NCI-H446 (cell line): ENCODE results near the gene CERT1.

ENCODE experiments used
- DNase-seq, 2 experiments: peaks; one replicate each; lab custom pipeline; 2025; lab: John Stamatoyannopoulos, UW

The CERT1 gene

GRCh38 chr5:75389430-75389829, 122.0 kb downstream of the CERT1 start:
- no peak for DNase-seq

GRCh38 chr5:75387806-75388205, 123.6 kb downstream of the CERT1 start:
- DNase-seq: no peak

DNA sequence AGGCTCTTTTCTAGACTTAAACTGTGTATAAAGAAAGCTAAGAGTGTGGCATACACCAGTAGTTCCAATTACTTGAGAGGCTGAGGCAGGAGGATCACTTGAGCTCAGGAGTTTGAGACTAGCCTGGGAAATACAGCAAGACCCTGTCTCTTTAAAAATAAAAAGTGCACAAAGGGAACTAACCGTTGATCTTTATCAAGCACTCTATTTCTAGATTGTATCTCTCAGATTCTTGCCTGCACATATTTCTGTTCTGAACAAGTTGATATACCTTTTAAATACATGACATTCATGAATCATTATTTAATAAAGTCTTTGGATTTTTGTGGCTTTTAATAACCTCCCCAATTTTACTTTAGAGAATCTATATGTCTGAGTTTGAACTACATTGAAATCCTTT, 127.2 kb downstream of the CERT1 start:
- no peak for DNase-seq

DNA sequence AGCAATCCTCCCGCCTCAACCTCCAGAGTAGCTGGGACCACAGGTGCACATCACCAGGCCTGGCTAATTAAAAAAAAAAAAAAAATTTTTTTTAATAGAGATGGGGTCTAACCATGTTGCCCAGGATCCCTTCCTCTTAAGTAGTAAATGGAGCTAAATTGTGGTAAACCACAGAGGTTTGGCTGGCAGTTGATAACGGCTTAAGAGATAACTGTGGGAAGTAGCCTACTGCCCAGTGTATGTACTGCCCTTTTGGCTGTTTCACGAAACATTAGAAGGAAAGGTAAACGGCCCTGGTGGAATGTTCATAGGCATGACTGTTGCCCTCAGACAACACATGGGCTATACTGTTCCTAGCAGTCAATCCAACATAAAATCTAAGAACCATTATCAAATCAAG, 130.0 kb downstream of the CERT1 start:
- no peak for DNase-seq

GRCh38 chr5:75380099-75380498, 131.3 kb downstream of the CERT1 start:
- no peak for DNase-seq

DNA sequence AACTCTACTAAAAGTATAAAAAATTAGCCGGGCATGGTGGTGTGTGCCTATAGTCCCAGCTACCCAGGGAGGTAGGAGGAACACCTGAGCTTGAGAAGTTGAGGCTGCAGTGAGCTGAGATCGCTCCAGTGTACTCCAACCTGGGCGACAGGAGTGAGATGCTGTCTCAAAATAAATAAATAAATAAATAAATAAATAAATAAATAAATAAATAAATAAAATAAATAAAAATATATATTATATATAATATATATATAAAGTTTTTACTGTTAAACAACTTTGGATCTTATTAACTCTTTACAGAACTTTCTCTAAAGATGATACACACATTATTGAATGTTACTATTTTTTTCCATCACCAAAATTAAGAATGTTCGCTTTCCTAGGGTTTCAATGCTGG, 136.0 kb downstream of the CERT1 start:
- no peak for DNase-seq

DNA sequence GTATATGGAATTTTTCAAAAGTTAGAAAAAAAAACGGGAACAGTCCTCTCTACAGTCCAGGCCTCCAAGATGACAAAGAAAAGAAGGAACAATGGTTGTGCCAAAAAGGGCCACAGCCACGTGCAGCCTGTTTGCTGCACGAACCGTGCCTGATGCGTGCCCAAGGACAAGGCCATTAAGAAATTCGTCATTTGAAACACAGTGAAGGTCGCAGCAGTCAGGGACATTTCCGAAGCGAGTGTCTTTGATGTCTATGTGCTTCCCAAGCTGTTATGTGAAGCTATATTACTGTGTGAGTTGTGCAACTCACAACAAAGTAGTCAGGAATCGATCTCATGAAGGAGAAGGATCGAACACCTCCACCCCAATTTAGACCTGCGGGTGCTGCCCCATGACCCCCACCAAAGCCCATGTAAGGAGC, 137.0 kb downstream of the CERT1 start:
- DNase-seq: no peak

GRCh38 chr5:75373862-75374261, 137.6 kb downstream of the CERT1 start:
- no peak for DNase-seq

DNA sequence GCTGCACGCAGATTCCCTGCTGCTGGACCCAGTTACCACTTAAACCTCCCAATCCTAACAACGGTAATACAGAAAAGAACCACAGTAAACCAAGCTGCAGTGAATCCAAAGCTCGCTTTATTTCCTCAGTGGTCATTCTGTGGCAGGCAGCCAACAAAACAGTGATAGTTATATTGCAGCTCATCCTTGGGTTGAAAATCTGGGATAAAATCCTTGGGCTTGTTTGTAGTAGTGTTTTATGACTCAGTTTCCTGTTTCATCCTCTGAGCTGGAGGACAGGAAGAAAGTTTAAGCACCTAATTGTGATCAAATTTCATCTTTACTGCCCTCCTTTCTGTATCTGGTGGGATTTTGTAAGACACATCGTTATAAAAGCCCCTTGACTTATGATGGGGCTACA, 143.0 kb downstream of the CERT1 start:
- DNase-seq: no peak

GRCh38 chr5:75367401-75367800, 144.0 kb downstream of the CERT1 start:
- no peak for DNase-seq

DNA sequence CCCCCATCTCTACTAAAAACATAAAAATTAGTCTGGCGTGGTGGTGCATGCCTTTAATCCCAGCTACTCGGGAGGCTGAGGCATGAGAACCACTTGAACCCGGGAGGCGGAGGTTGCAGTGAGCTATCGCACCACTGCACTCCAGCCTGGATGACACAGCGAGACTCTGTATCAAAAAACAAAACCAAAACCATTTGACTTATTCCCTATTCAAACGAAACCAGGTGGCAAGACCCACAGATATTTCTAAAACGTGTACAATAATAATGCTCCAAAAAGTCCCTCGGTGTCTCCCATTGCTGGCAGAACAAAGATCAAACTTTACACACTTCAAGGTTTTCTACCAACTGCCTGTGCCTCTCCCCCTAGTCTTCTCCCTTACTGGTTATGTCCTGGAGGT, 144.6 kb downstream of the CERT1 start:
- DNase-seq: no peak

DNA sequence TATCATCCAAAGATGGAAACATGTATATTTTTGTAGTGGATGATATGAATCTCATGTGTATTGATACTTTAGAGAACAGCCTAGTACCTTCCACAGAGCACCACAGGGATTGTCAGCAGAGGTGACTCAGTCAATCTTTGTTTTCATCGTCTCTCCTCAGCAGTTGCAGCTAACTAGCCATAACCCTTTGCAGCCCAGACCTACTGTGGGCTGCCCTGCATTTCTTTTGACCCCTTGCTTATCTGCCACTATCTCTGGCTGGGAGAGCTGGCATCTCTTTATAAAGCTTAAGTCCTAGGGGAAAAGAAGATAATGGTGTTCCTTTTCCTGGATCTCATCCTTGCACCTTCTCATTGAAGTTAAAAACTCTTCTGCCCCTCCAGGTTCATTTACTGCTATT, 145.7 kb downstream of the CERT1 start:
- no peak for DNase-seq

- DNase-seq: no peak
Observed at GRCh38 chr5:75364571-75365280, 146.7 kb downstream of the CERT1 start.

GRCh38 chr5:75363726-75364495, 147.5 kb downstream of the CERT1 start:
- DNase-seq: peak in 1 of 2 experiments; percentile 35

DNA sequence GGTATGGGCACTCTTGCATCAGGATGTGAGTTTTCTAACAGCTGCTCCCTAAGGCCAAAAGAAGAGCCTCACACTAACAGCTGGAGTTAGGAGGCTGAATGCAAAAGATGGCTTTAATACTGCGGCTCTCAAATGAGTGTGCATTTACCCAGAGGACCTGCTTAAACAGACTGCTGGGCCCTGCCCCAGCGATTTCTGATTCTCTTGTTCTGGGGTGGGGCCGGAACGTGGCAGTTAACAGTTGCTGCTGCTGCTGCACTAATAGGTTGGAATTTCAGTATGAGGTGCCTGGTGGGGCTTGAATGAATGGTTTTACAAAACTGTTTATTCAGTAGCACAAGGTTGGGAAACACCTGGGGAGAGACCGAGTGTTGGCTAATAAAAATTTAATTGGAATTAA, 148.3 kb downstream of the CERT1 start:
- no peak for DNase-seq

GRCh38 chr5:75362474-75362975, 148.9 kb downstream of the CERT1 start:
- DNase-seq: no peak

DNA sequence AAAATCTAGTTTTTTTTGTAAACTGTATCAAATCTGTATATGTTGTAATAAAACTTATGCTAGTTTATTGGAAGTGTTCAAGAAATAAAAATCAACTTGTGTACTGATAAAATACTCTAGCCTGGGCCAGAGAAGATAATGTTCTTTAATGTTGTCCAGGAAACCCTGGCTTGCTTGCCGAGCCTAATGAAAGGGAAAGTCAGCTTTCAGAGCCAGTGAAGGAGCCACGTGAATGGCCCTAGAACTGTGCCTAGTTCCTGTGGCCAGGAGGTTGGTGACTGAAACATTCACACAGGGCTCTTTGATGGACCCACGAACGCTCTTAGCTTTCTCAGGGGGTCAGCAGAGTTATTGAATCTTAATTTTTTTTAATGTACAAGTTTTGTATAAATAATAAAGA, 150.1 kb downstream of the CERT1 start:
- no peak for DNase-seq

GRCh38 chr5:75358117-75358516, 153.3 kb downstream of the CERT1 start:
- DNase-seq: no peak

GRCh38 chr5:75356719-75357118, 154.7 kb downstream of the CERT1 start:
- DNase-seq: no peak

DNA sequence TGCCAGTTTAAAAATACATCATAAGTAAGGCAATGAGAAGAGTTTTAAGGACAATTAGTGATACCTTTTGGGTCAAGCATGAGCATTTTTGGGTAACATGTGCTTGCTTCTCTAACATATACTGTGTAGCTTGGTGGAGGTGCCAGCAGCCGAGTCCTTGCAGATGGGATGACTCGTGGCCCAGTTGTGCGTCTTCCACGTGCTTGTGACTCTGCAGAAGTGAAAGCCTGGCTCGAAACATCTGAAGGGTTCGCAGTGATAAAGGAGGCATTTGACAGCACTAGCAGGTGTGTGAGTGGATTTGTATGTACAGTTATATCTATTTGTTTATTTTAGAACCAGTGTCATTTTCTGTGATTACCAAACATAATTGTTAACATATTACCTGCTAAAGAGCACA, 156.2 kb downstream of the CERT1 start:
- no peak for DNase-seq

DNA sequence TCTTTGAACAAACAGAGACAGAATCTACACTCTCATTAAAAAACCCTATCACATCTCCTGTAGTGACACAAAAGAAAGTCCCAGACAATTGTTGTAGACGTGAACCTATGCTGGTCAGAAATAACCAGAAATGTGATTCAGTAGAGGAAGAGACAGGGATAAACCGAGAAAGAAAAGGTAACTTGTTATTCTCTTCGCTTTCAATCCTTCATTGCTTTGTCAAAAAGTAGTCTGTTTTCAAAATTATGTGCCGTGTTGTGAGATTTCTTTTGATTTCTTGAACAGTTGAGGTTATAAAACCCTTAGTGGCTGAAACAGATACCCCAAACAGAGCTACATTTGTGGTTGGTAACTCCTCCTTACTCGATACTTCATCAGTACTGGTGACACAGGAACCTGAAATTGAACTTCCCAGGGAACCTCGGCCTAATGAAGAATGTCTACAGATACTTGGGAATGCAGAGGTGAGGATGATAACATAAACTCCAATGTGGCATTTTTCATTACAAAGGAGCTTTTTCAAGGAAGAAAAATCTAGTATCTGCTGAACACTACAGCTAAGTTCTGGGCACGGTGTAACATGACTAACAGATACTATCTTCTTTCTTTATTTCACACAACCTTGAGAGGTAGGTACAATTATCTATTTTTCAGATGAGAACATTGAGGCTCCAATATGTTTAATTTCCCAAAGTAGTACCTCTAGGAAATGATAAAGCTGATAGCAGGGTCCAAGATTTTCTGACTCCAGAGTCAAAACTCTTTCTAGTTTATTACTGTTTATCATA, 160.1 kb downstream of the CERT1 start:
- no peak for DNase-seq

DNA sequence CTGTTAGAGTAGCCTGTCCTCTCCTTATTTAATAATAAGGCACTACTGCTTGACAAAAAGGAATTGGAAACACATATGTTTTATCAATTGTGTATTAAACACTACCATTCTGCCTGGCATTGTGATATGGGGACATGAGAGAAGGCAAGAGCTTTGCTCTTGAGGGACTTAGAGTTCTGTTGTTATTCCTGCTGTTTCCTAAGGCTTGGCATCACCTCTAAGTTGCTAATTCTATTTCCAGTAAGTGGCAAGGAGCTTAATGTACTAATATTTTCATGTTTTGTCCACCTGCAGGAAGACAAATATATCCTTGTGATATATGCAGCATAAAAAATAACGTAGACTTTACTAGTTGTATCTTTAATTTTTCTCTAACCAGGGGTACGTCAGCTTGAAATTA, 161.8 kb downstream of the CERT1 start:
- DNase-seq: no peak

DNA sequence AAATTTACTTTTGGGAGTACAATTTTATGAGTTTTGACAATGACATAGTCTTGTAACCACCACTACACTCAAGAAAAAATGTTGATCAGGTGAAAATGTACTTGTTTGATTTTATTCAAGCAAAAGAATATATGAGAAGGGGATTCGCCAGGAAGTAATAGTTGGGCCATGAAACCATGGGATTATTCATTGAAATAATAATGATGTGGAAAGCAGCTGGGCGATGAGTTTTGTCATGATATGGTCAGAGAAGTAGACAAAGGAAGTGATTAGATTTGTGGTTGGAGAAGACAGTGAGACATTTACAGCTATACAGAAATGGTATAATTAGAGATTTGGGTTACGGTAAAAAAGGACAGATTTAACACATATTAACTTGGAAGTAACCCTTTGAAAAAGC, 163.2 kb downstream of the CERT1 start:
- DNase-seq: no peak
